ENCODE data around the gene FBXO42.
A peak's percentile ranks its signal among the peaks of the same experiment; 100 is the strongest.
"Not testable (repeated sequence)": the region's sequence is repeated elsewhere in the genome, so short reads cannot be mapped to it uniquely, and the experiment has no call there.

Gene FBXO42

GRCh38 chr1:16372535-16373285 lies 20.4 kb upstream of the FBXO42 start:
- no peak for DNase-seq (ENCODE audit: low read depth in 2 of 2)

GRCh38 chr1:16371725-16372124 lies 19.4 kb upstream of the FBXO42 start:
- DNase-seq (ENCODE audit: low read depth in 2 of 2) = no peak

DNA sequence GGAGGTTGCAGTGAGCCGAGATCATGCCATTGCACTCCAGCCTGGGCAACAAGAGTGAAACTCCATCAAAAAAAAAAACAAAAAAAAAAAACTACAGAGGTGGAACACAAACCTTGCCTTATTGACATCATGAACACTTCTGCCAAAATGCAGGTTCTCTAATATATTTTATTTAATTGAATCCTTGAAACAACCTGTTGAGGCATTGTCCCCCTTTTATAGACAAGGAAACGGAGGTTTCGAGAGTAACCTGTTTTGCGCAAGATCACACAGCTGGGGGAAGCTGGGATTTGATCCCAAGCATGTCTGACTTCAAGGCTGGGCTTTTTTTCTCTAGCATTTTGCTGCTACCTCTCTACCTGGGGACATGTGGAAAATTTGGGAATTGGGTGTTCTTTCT lies 17.5 kb upstream of the FBXO42 start:
- no peak for DNase-seq (ENCODE audit: low read depth in 2 of 2)

- DNase-seq (ENCODE audit: low read depth in 2 of 2) = no peak
These were observed 15.9 kb upstream of the FBXO42 start for GRCh38 chr1:16367968-16368890.

DNA sequence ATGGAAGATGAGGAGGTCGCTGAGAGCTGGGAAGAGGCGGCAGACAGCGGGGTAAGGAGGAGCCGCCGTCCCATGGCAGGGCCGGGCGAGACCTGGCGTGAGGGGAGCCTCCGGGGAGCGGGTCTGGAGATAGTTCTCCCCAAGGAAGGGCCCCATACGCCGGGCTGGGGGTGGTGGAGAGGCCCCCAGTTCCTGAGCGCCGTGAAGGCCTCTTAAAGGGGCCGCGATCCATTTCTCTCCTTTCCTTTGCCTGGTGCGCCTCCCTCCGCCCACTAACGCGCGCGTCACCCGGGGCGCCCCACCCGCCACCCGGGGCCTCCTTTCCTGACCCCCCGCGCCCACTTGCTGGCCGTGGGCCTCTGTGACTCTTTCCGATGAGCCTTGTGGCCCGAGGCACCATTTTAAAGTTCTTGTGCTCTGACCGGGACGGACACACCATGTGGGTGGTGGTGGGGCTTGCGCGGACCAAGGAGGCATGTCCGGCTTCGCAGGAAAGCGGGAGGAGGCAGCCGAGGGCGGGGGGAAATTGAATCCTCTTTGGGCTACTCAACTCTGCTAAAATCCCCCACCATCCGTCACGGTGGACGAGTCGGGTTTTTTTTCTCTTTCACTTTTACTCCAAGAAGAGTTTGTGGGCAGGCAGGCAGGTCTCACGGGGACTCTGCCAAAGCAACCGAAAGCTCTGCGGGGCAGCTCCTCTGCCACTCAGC lies 15.1 kb upstream of the FBXO42 start:
- peak; percentile 72 to 76 for DNase-seq (ENCODE audit: low read depth in 2 of 2)

DNA sequence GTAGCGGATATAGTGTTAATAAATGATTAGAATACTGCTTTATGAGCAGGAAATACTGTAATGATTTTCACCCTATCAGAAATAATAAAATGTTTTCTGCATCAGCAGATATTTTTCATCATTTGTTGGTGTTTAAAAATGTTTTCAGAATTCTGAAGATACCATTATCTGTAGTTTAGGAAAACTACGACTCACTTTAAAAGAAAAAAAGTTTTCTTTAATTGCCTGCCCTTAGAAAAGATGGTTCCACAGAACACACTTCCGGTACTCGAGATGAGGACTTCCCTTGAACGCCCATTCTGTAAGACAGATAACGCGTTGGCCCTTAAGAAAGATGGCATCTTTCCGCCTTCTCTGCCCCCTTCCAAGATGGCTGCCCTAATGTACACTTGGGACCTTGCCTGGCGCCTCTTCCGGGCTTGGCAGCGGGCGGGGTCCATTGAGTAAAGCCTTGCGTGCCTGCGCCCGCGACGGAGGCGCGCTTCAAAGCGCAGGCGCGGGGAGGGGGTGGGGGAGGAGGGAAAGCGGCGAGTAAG lies 14.5 kb upstream of the FBXO42 start, which contains the start of gene SZRD1:
SZRD1 (plus strand) TSS at position 521 of the 536 bp plus-strand sequence. CDS start 16 bp downstream, outside the sequence.
- peak; percentile 87 to 89 for DNase-seq (ENCODE audit: low read depth in 2 of 2)

- not testable (repeated sequence) for DNase-seq (ENCODE audit: low read depth in 2 of 2)
These were observed 12.8 kb upstream of the FBXO42 start for GRCh38 chr1:16365146-16365498.

DNA sequence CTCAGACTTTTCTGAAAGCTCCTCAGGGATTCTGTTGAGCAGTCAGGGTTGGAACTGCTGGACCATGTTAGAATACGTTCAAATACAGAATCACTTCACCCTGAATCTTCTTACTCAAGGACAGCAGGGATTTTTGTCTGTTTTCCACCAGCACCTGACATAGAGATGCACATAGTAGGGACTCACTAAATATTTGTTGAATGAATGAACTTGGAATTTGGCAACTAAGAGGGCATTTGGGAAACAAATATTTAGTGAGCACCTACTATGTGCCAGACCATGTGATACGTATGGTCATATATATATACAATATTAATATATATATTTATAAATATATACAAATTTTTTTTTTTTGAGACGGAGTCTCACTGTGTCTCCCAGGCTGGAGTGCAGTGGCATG lies 4.6 kb upstream of the FBXO42 start:
- DNase-seq (ENCODE audit: low read depth in 2 of 2) = no peak

- DNase-seq (ENCODE audit: low read depth in 2 of 2) = no peak
These were observed 2.3 kb upstream of the FBXO42 start for GRCh38 chr1:16354619-16355018.

DNA sequence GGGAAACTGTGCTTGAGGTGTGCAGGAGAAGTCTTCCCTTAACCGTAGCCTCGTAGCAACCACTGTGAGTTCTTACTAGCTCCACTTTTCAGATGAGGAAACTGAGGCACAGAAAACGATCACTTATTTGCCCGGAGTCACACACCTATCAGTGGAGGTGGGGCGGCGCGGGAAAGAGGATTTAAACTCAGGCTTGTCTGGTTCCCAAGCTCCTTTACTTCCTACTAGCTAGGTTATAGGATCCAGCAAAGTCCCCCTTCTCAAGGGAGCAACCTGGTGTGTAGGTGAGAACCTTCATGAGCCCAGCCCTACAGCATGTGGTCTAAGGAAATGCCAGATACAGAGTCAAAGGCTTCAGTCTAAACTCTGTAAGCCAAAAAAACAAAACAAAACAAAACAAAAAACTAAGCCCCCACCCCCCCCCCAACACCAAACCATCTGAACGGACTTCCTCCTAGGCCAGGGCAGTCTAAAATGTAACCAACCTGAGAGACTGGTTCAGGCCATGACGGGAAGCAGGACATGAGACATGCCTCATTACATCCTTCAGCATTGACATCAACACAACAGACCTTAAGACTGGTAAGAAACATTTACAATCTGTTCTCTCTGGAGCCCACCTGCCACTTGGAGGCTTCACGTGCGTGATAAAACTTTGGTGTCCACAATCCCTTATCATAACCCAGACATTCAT lies 709 bp upstream of the FBXO42 start:
- no peak for DNase-seq (ENCODE audit: low read depth in 2 of 2)

DNA sequence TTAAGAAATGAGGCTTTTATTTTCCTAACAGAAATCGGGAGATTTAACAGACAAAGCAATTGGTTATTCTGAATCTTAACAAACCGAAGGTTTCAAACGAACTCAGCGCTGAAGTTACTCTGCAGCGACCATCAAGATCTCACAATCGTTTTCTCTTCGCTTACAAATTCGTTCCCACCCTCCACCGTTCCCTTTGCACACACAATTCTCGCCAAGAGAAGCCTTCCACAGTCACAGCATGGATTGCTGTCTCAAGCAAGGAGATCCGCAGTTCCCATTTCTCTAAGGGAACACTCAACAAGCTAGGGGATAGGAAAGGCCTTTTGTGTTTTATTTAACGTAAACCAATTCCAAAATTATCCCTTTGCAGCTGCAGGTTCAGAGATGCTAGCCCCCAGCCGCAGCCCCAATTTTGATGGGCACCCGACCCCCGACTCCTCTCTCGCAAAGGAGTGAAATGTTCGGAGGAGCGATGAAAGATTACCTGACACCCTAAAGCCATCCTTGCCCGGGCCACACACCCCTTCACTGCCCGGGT lies 755 bp downstream of the FBXO42 start:
- DNase-seq (ENCODE audit: low read depth in 2 of 2) = no peak

DNA sequence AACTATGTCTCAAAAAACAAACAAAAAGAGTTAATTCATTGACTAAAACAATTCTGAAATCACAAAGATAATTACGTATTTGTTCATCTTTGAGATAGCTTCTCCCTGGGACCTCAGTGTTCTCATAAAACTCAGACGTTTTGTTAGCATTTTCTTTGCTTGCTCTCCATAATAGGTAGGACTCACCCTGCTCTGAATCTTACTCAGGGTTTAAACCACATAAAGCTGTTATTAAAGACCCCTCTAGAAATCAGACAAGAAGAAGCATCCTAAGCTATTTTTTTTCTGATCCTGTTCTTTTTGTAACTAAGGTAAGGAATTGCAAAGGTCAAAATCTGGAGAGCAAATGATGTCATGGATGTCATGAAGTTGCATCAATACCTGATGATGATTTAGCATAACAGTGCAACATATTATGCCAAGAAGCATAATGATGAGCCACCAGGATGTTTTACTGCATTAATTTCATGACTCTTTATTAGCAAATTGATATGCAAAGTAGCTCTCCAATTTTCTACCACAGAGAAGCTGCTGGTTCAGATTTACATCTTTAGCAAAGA lies 2.4 kb downstream of the FBXO42 start:
- no peak for DNase-seq (ENCODE audit: low read depth in 2 of 2)

DNA sequence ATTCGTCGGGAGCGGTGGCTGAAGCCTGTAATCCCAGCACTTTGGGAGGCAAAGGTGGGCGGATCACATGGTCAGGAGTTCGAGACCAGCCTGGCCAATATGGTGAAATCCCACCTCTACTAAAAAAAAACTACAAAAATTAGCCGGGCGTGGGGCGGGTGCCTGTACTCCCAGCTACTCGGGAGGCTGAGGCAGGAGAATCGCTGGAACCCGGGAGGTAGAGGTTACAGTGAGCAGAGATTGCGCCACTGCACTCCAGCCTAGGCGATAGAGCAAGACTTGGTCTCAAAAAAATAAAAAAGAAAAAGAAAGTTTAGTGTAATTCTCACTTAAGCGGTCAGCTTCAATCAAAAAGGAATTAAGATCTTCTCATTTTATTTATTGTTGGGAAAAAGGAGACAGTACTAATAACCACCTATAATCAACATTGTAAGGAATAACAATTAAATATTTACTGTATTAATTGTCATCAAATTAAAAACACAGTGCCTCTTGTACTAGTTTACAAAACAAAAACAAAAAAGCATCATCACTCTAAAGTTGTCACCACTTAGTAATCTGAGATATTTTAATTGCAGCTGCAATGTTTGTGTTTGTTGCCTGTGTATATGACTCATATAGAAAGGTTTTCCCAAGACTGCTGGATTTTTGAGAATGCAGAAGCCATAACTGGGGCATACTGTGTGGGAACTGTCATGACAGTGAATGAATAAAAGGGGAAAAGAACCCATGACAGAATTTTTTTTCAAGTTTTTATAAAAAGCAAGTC lies 3.7 kb downstream of the FBXO42 start:
- DNase-seq (ENCODE audit: low read depth in 2 of 2) = no peak

- DNase-seq (ENCODE audit: low read depth in 2 of 2) = not testable (repeated sequence)
These were observed 9.0 kb downstream of the FBXO42 start for GRCh38 chr1:16343276-16343675.

GRCh38 chr1:16342331-16343062 lies 9.8 kb downstream of the FBXO42 start:
- no peak for DNase-seq (ENCODE audit: low read depth in 2 of 2)

- DNase-seq (ENCODE audit: low read depth in 2 of 2) = no peak
These were observed 11.6 kb downstream of the FBXO42 start for GRCh38 chr1:16340673-16341072.

GRCh38 chr1:16338961-16339360 lies 13.3 kb downstream of the FBXO42 start:
- DNase-seq (ENCODE audit: low read depth in 2 of 2) = no peak

DNA sequence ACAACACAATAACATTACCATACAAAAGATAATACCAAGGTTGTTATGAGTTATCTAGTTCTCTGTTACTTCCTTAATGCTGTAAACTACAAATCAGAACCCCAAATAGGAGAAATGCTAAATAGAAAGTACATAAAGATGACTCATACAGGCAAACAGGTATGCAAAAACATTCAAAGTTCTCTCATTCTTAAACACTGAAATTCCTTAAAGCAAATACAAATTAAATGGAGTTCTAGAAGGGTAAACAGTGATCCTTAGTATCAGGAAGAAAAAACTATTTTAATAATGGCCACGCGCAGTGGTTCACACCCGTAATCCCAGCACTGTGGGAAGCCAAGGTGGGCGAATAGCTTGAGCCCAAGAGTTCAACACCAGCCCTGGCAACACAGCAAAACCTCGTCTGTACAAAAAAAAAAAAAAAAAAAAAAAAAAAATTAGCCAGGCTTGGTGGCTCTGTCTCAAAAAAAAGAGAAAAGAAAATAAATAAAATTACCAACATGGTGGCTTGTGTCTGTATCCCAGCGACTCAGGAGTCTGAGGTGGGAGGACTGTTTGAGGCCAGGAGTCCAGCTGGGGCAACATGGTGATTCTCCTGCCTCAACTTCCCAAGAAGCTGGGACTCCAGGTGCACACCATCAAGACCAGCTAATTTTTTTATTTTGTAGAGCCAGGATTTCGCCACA lies 17.5 kb downstream of the FBXO42 start:
- no peak for DNase-seq (ENCODE audit: low read depth in 2 of 2)
